Naive B cell (primary cell): Measurements from ENCODE around the gene DBNDD2. TPM values are rescaled to one million over a fixed set of nuclear protein-coding genes. Genes with fewer than 3 reads are reported as not detected.

Source experiments
- ATAC-seq, 2 donors: fragments of 150-1000 bp; cut with Tn5 transposase; 2 replicates each; pipeline ENCODE4 v1.10.0; 2021; ENCODE audit warnings: low read depth in 2 of 2, mild to moderate bottlenecking in 2 of 2, moderate library complexity in 2 of 2
- DNase-seq: peaks from one replicate; pipeline ENCODE4 v3.0.0; 2022
- H3K27ac Mint-ChIP-seq, 6 donors: one replicate each; pipeline ENCODE4 v1.8.0; 2020 to 2022; ENCODE audit warnings: mild to moderate bottlenecking in 6 of 6, mixed read lengths in 6 of 6, moderate library complexity in 5 of 6, inconsistent platforms in 2 of 6
- H3K27me3 Mint-ChIP-seq, 3 donors: one replicate each; pipeline ENCODE4 v1.8.0; 2021 to 2022; ENCODE audit warnings: mixed read lengths in 3 of 3, mild to moderate bottlenecking in 1 of 3
- H3K36me3 Mint-ChIP-seq, 2 donors: one replicate each; pipeline ENCODE4 v1.8.0; 2020 to 2022; ENCODE audit warnings: mixed read lengths in 2 of 2, inconsistent platforms in 1 of 2, mild to moderate bottlenecking in 1 of 2
- H3K4me1 Mint-ChIP-seq, 3 donors: one replicate each; pipeline ENCODE4 v1.8.0; 2020 to 2022; ENCODE audit warnings: mixed read lengths in 3 of 3, inconsistent platforms in 1 of 3, mild to moderate bottlenecking in 1 of 3, moderate library complexity in 1 of 3
- H3K4me3 Mint-ChIP-seq, 8 donors: one replicate each; pipeline ENCODE4 v1.8.0; 2020 to 2022; ENCODE audit warnings: mild to moderate bottlenecking in 8 of 8, mixed read lengths in 8 of 8, moderate library complexity in 8 of 8, inconsistent platforms in 2 of 8
- H3K9me3 Mint-ChIP-seq, 7 donors: one replicate each; pipeline ENCODE4 v1.8.0; 2020 to 2022; ENCODE audit warnings: mixed read lengths in 7 of 7, mild to moderate bottlenecking in 5 of 7, inconsistent platforms in 2 of 7, moderate library complexity in 1 of 7
- polyA plus RNA-seq, 6 donors: library from polyadenylated mRNA; unstranded; fragments of 300-500 nt; fragmentation: Illumina TruSeq; gene quantifications; one replicate each; pipeline ENCODE4 v1.2.3, GENCODE V29; 2021; ENCODE audit warnings: low read depth in 6 of 6

Gene DBNDD2
- polyA plus RNA-seq, 6 donors from 2014 or later, result 1.1 to 3.3 (median 2.1) TPM

DNA sequence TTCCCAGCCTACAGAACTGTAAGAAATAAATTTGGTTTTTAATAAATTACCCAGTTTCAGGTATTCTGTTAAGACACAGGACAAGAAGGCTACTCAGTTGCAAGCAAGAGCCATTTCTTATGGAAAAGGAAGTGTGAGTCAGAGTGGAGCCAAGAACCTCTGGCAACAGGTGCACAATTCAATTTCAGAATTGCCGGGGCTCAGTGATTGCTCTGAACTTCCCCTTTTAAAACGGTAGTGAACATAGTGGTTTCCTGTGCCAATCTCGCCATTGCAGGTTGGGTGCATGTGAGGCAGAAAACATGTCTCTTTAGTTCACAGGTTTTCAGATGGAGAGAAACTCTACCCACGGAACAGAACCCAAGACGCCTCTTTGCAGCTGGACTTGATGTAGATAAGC lies 24.2 kb downstream of the DBNDD2 start:
- peak; percentile 89 to 91 for ATAC-seq
- H3K9me3 Mint-ChIP-seq, result peaks cover 0 to 8% (median 4%) of the 10 kb centered on the region in 7 donors
- peak overlapping the region in 6 of 8 donors; percentile 34 to 79 (median 64) for H3K4me3 Mint-ChIP-seq
- no peaks in the 10 kb centered on the region for H3K27me3 Mint-ChIP-seq
- DNase-seq, result peak; percentile 76
- no peaks in the 10 kb centered on the region for H3K36me3 Mint-ChIP-seq
- H3K27ac Mint-ChIP-seq, result peak overlapping the region; percentile 50 to 89 (median 77)
- H3K4me1 Mint-ChIP-seq, result peaks cover 28 to 49% (median 42%) of the 10 kb centered on the region in 3 donors

- H3K27ac Mint-ChIP-seq, result peak overlapping the region in 2 of 6 donors; percentile 54 to 81
- ATAC-seq (no peak), DNase-seq (no peak)
- no peaks in the 10 kb centered on the region for H3K27me3 Mint-ChIP-seq
- H3K4me1 Mint-ChIP-seq, result peaks cover 28 to 50% (median 42%) of the 10 kb centered on the region in 3 donors
- H3K4me3 Mint-ChIP-seq, result peak overlapping the region in 3 of 8 donors; percentile 24 to 61 (median 55)
- H3K9me3 Mint-ChIP-seq, result peaks cover 0 to 8% (median 4%) of the 10 kb centered on the region in 7 donors
- H3K36me3 Mint-ChIP-seq, result no peaks in the 10 kb centered on the region
These were observed 25.2 kb downstream of the DBNDD2 start for GRCh38 chr20:45433316-45433715.

DNA sequence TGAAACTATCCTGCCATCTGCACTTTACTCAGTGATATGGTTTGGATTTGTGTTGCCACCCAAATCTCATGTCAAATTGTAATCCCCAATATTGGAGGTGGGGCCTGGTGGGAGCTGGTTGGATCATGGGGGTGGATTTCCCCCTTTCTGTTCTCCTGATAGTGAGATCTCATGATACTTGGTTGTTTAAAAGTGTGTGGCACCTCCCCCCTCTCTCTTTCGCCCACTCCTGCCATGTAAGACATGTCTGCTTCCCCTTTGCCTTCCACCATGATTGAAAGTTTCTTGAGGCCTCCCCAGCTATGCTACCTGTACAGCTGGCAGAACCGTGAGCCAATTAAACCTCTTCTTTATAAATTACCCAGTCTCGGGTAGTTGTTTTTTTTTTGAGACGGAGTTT lies 25.9 kb downstream of the DBNDD2 start:
- peaks cover 28 to 50% (median 42%) of the 10 kb centered on the region in 3 donors for H3K4me1 Mint-ChIP-seq

GRCh38 chr20:45436732-45437485 lies 28.8 kb downstream of the DBNDD2 start:
- peaks cover 0 to 7% (median 4%) of the 10 kb centered on the region in 7 donors for H3K9me3 Mint-ChIP-seq
- peak overlapping the region; percentile 34 to 83 (median 61) for H3K27ac Mint-ChIP-seq
- ATAC-seq, result peak; percentile 75 to 78
- DNase-seq, result peak; percentile 77
- peak overlapping the region; percentile 74 to 90 (median 86) for H3K4me3 Mint-ChIP-seq
- H3K4me1 Mint-ChIP-seq, result peaks cover 23 to 44% (median 34%) of the 10 kb centered on the region in 3 donors
- no peaks in the 10 kb centered on the region for H3K36me3 Mint-ChIP-seq
- peaks cover 0 to 5% (median 0%) of the 10 kb centered on the region in 3 donors for H3K27me3 Mint-ChIP-seq

More for the DNA sequence above, 25.9 kb downstream of the DBNDD2 start:
- H3K27ac Mint-ChIP-seq, result peak overlapping the region in 5 of 6 donors; percentile 19 to 81 (median 73)
- no peaks in the 10 kb centered on the region for H3K27me3 Mint-ChIP-seq
- DNase-seq, result no peak
- H3K4me3 Mint-ChIP-seq, result peak overlapping the region in 4 of 8 donors; percentile 24 to 72 (median 40)
- H3K9me3 Mint-ChIP-seq, result peaks cover 0 to 8% (median 4%) of the 10 kb centered on the region in 7 donors
- H3K36me3 Mint-ChIP-seq, result no peaks in the 10 kb centered on the region
- ATAC-seq, result no peak

DNA sequence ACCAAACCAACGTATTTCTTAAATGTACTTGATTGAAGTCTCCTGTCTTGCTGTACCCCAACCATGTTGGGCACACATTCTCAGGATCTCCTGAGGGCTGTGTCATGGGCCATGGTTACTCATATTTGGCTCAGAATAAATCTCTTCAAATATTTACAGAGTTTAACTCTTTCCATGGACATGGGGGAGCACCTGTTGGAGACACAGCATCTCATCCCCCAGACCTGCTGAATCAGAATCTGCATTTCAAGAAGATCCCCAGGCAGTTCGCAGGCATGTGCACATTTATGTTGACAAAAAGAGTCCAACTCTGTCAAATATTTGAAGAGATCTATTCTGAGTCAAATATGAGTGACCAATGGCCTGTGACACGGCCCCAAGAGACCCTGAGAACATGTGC lies 32.3 kb downstream of the DBNDD2 start:
- peaks cover 0 to 17% (median 7%) of the 10 kb centered on the region in 3 donors for H3K27me3 Mint-ChIP-seq
- ATAC-seq, result no peak
- H3K4me3 Mint-ChIP-seq, result peak overlapping the region in 1 of 8 donors; percentile 54
- no peak overlapping the region for H3K27ac Mint-ChIP-seq
- H3K4me1 Mint-ChIP-seq, result peaks cover 11 to 20% (median 16%) of the 10 kb centered on the region in 3 donors
- H3K36me3 Mint-ChIP-seq, result no peaks in the 10 kb centered on the region
- DNase-seq, result no peak
- no peaks in the 10 kb centered on the region for H3K9me3 Mint-ChIP-seq

DNA sequence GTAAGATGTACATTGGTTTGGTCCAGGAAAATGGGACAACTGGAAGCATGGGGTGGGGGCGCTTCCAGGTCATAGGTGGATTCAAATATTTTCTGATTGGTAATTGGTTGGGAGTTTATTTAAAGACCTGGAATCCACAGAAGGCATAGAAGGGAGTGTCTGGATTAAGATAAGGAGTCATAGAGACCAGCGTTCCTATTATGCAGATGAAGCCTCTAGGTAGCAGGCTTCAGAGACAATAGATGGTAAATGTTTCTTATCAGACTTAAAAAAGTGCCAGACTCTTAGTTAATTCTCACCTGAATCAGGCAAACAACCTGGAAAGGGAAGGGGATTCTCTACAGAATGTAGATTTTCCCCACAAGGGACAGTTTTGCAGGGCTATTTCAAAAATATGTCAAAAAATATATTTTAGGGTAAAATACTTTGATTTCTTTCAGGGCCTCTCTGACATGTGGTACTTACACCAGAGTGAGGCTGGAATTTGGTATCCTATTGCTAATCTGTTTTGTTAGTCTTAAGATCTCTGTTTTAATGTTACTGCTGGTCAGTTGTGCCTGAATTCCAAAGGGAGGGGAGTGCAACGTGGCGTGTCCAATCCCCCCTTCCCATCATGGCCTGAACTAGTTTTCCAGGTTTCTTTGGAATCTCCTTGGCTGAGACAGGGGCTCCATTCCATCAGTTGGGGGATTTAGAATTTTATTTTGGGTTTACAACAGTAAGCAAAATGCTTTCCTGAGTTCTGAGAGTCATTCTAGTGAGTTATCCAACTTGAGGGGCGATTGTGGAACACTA lies 33.0 kb downstream of the DBNDD2 start:
- H3K36me3 Mint-ChIP-seq, result no peaks in the 10 kb centered on the region
- H3K4me1 Mint-ChIP-seq, result peaks cover 5 to 14% (median 10%) of the 10 kb centered on the region in 3 donors
- no peak overlapping the region for H3K27ac Mint-ChIP-seq
- DNase-seq, result no peak
- no peak for ATAC-seq
- H3K9me3 Mint-ChIP-seq, result peaks cover 0 to 3% (median 0%) of the 10 kb centered on the region in 7 donors
- H3K4me3 Mint-ChIP-seq, result peak overlapping the region in 1 of 8 donors; percentile 54
- H3K27me3 Mint-ChIP-seq, result peaks cover 0 to 21% (median 13%) of the 10 kb centered on the region in 3 donors

GRCh38 chr20:45441746-45442145 lies 33.7 kb downstream of the DBNDD2 start:
- H3K4me1 Mint-ChIP-seq, result peaks cover 3 to 7% (median 5%) of the 10 kb centered on the region in 3 donors

DNA sequence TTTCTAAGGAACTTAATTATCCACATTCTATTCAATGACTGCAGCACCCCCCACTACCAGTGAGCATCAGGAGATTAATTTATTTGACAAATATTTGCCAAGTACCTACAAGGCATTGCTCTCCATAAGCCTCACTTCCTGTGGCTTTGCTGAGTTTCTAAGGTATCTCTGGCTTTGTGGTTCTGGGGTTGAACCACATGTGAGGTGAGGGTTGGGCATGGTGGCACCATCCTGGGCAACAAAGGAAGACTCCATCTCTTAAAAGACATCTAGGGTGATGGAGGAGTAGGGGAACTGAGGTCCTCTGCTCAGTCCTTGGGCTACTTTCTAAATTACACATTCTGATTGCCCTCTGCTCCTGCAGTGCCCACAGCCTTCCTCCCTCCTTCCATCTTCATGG lies 36.0 kb downstream of the DBNDD2 start:
- ATAC-seq, result no peak
- Mint-ChIP-seq H3K9me3 (peaks cover 0 to 5% (median 0%) of the 10 kb centered on the region in 7 donors), H3K36me3 (no peaks in the 10 kb centered on the region), H3K27me3 (peaks cover 0 to 27% (median 13%) of the 10 kb centered on the region in 3 donors), H3K4me3 (no peak overlapping the region), H3K4me1 (no peaks in the 10 kb centered on the region), H3K27ac (peak overlapping the region in 1 of 6 donors; percentile 9)
- DNase-seq, result no peak

More at GRCh38 chr20:45441746-45442145, 33.7 kb downstream of the DBNDD2 start:
- Mint-ChIP-seq H3K4me3 (no peak overlapping the region), H3K9me3 (peaks cover 0 to 3% (median 0%) of the 10 kb centered on the region in 7 donors), H3K27ac (no peak overlapping the region), H3K27me3 (peaks cover 0 to 21% (median 13%) of the 10 kb centered on the region in 3 donors), H3K36me3 (no peaks in the 10 kb centered on the region)
- ATAC-seq (no peak), DNase-seq (no peak)

DNA sequence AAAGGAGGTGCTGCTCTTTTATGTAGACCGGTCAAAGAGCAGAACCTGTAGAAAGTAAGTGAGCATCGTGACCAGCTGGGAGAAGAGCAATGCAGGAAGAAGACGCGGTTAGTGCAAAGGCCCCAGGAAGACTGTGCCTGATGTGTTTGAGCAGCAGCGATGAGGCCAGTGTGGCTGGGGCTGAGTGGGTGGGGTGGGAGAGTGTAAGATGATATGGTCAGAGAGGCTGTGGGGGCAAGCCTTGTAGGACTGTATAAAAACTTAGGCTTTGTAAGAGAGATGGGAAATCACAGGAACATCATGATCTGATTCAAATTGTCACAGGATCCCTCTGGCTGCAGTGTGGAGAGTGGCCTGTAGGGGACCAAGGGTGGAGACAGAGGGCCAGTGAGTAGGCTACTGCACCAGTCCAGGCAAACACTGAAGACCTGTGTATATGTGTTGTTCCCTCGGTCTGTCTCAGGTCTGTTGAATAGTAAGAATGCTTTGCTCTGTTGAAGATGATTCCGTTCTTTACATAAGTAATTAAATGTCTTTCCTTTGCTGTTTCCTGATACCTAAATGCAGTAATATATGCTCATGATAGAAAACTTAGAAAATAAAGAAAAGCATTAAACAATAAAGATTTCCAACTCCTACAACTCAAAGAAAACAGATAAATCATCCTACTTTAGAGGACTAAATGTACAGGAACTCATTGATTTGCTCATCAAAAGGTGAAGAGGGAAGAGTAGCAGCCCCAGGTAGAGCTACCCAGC lies 37.9 kb downstream of the DBNDD2 start:
- Mint-ChIP-seq H3K27me3 (peaks cover 0 to 22% (median 13%) of the 10 kb centered on the region in 3 donors), H3K36me3 (no peaks in the 10 kb centered on the region), H3K27ac (no peak overlapping the region), H3K4me3 (no peak overlapping the region), H3K9me3 (peaks cover 0 to 5% (median 0%) of the 10 kb centered on the region in 7 donors), H3K4me1 (peaks cover 4 to 5% (median 4%) of the 10 kb centered on the region in 3 donors)
- ATAC-seq, result peak in 1 of 2 donors; percentile 23
- DNase-seq, result no peak

GRCh38 chr20:45448270-45448669 lies 40.2 kb downstream of the DBNDD2 start:
- peaks cover 16 to 22% (median 17%) of the 10 kb centered on the region in 3 donors for H3K4me1 Mint-ChIP-seq
- H3K27me3 Mint-ChIP-seq, result peaks cover 0 to 22% (median 13%) of the 10 kb centered on the region in 3 donors
- no peak for DNase-seq
- ATAC-seq, result no peak
- no peak overlapping the region for H3K4me3 Mint-ChIP-seq
- peaks cover 0 to 5% (median 0%) of the 10 kb centered on the region in 7 donors for H3K9me3 Mint-ChIP-seq
- no peak overlapping the region for H3K27ac Mint-ChIP-seq
- H3K36me3 Mint-ChIP-seq, result no peaks in the 10 kb centered on the region

DNA sequence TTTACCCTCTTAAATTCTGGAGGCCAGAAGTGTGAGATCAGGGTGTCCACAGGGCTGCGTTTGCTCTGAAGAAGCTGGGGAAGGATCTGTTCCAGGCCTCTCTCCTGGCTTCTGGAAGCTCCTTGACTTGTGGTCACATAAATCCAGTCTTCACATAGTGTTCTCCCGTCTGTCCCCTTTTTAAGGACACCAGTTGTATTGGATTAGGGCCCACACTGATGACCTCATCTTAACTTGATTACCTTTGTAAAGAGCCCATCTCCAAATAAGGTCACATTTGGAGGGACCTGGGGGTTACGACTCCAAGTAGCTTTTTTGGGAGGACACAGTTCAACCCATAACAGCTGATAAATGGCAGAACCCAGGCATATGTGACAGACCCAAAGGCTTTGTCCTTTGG lies 41.4 kb downstream of the DBNDD2 start:
- Mint-ChIP-seq H3K4me3 (no peak overlapping the region), H3K27me3 (peaks cover 0 to 19% (median 13%) of the 10 kb centered on the region in 3 donors), H3K36me3 (no peaks in the 10 kb centered on the region), H3K9me3 (peaks cover 0 to 5% (median 0%) of the 10 kb centered on the region in 7 donors), H3K27ac (peak overlapping the region in 1 of 6 donors; percentile 16), H3K4me1 (peaks cover 17 to 22% (median 17%) of the 10 kb centered on the region in 3 donors)
- ATAC-seq (no peak), DNase-seq (no peak)

DNA sequence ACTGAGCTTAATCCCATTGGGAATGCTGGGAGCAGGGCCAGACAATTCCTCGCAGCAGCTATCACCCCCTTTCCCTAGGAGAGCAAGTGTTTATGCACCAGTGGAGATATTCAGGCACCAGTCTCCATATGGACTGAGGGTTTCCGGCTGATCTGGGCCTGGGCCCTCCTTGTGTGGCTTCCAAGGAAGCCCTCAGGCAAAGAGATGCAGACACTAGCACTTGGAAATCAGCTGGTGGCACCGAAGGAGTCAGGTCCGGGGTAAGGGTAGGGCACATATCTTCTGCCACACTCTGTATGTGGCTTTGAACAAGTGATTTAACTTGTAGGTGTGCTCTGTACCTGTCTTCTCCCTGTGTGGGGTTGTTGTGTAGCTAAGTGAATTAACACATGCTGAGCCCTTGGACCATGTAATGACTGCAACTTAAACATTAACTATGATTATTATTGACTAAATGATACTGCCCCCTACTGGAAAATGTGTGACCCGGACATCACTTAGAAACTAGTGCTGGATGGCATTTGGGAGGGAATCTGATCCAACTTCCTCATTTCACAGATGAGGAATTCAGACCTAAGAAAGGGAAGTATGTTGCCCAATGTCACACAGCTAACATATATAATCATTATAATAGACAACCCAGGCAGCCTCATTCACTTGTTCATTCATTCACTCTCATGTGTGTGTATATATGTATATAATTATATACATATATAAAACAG lies 42.2 kb downstream of the DBNDD2 start:
- ATAC-seq, result peak; percentile 89 to 91
- Mint-ChIP-seq H3K4me3 (no peak overlapping the region), H3K27me3 (peaks cover 0 to 18% (median 7%) of the 10 kb centered on the region in 3 donors), H3K36me3 (no peaks in the 10 kb centered on the region), H3K27ac (no peak overlapping the region), H3K4me1 (peaks cover 17 to 22% (median 17%) of the 10 kb centered on the region in 3 donors), H3K9me3 (peaks cover 0 to 5% (median 0%) of the 10 kb centered on the region in 7 donors)
- peak; percentile 56 for DNase-seq
